ENCODE measurements around the gene MTA3. TPM values are rescaled to one million over a fixed set of nuclear protein-coding genes. Genes with fewer than 3 reads are reported as not detected.

Gene MTA3
- total RNA-seq, 4 donors from 2014 or later: 25.6 to 89.1 (median 64.0) TPM

GRCh38 chr2:42761554-42761953, 193.1 kb downstream of the MTA3 start:
- H3K36me3 ChIP-seq: no peaks in the 10 kb centered on the region
- no peaks in the 10 kb centered on the region for H3K4me1 ChIP-seq
- H3K27ac ChIP-seq: no peak overlapping the region
- H3K27me3 ChIP-seq: no peaks in the 10 kb centered on the region
- DNase-seq: no peak
- no peak overlapping the region for H3K4me3 ChIP-seq
- H3K9me3 ChIP-seq: no peaks in the 10 kb centered on the region
- no peak for TF ChIP-seq CTCF (IDR thresholded peaks at IDR 0.05)
- TF ChIP-seq POLR2A (IDR thresholded peaks at IDR 0.05): no peak
- intact Hi-C loops (cut with DNase I; ENCODE audit: low total_unique reads): no loop called here

GRCh38 chr2:42762155-42762554, 193.7 kb downstream of the MTA3 start:
- DNase-seq: no peak
- Histone ChIP-seq H3K9me3 (no peaks in the 10 kb centered on the region), H3K27me3 (no peaks in the 10 kb centered on the region), H3K4me3 (no peak overlapping the region), H3K27ac (no peak overlapping the region), H3K36me3 (no peaks in the 10 kb centered on the region), H3K4me1 (no peaks in the 10 kb centered on the region)
- intact Hi-C loops (cut with DNase I; ENCODE audit: low total_unique reads): no loop called here
- no peak for TF ChIP-seq CTCF (IDR thresholded peaks at IDR 0.05)
- no peak for TF ChIP-seq POLR2A (IDR thresholded peaks at IDR 0.05)

GRCh38 chr2:42762823-42763804, 194.7 kb downstream of the MTA3 start:
- H3K27ac ChIP-seq: no peak overlapping the region
- TF ChIP-seq POLR2A (IDR thresholded peaks at IDR 0.05) (no peak), CTCF (IDR thresholded peaks at IDR 0.05) (no peak)
- H3K9me3 ChIP-seq: no peaks in the 10 kb centered on the region
- intact Hi-C loops (cut with DNase I; ENCODE audit: low total_unique reads): no loop called here
- no peak for DNase-seq
- no peaks in the 10 kb centered on the region for H3K4me1 ChIP-seq
- H3K27me3 ChIP-seq: no peaks in the 10 kb centered on the region
- no peak overlapping the region for H3K4me3 ChIP-seq
- H3K36me3 ChIP-seq: no peaks in the 10 kb centered on the region

- no peak for DNase-seq
- Histone ChIP-seq H3K27me3 (no peaks in the 10 kb centered on the region), H3K27ac (no peak within 1 kb of the TSS), H3K4me1 (no peaks in the 10 kb centered on the region), H3K4me3 (no peak within 1 kb of the TSS), H3K9me3 (no peaks in the 10 kb centered on the region), H3K36me3 (no peaks in the 10 kb centered on the region)
- intact Hi-C loops (cut with DNase I; ENCODE audit: low total_unique reads): no loop called here
- no peak for TF ChIP-seq CTCF (IDR thresholded peaks at IDR 0.05)
- TF ChIP-seq POLR2A (IDR thresholded peaks at IDR 0.05): no peak
Observed at GRCh38 chr2:42764096-42764495, 195.7 kb downstream of the MTA3 start, which contains the start of gene OXER1. Gene OXER1 (minus strand): TSS chr2:42764135. CDS start chr2:42764062, 73 bp downstream.

GRCh38 chr2:42764901-42765300, 196.5 kb downstream of the MTA3 start:
- Histone ChIP-seq H3K4me1 (no peaks in the 10 kb centered on the region), H3K4me3 (no peak overlapping the region), H3K36me3 (no peaks in the 10 kb centered on the region), H3K27ac (no peak overlapping the region), H3K27me3 (no peaks in the 10 kb centered on the region), H3K9me3 (no peaks in the 10 kb centered on the region)
- DNase-seq: no peak
- no peak for TF ChIP-seq CTCF (IDR thresholded peaks at IDR 0.05)
- TF ChIP-seq POLR2A (IDR thresholded peaks at IDR 0.05): no peak
- intact Hi-C loops (cut with DNase I; ENCODE audit: low total_unique reads): no loop called here
